ENCODE data around the gene TSGA10IP.
A peak's percentile ranks its signal among the peaks of the same experiment; 100 is the strongest.

TSGA10IP gene

DNA sequence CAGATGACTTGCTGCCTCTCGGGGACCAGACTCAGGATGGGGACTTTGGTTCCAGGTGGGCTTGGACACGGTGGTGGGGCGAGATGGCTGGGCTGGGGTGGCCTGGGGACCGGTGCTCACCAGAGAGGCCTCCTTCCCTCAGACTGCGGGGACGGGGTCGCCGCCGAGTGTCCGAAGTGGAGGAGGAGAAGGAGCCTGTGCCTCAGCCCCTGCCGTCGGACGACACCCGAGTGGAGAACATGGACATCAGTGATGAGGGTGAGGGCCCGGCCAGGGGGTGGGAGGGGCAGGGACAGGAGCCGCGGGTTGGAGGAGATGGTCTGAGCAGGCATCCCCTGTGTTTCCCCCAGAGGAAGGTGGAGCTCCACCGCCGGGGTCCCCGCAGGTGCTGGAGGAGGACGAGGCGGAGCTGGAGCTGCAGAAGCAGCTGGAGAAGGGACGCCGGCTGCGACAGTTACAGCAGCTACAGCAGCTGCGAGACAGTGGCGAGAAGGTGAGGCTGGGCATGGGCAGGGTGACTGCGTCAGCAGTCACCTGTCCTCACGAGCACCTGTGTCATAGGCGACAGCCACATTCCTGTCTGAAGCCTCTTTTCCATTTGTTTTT lies 22.2 kb downstream of the TSGA10IP start:
- TF ChIP-seq, protein P1, sequence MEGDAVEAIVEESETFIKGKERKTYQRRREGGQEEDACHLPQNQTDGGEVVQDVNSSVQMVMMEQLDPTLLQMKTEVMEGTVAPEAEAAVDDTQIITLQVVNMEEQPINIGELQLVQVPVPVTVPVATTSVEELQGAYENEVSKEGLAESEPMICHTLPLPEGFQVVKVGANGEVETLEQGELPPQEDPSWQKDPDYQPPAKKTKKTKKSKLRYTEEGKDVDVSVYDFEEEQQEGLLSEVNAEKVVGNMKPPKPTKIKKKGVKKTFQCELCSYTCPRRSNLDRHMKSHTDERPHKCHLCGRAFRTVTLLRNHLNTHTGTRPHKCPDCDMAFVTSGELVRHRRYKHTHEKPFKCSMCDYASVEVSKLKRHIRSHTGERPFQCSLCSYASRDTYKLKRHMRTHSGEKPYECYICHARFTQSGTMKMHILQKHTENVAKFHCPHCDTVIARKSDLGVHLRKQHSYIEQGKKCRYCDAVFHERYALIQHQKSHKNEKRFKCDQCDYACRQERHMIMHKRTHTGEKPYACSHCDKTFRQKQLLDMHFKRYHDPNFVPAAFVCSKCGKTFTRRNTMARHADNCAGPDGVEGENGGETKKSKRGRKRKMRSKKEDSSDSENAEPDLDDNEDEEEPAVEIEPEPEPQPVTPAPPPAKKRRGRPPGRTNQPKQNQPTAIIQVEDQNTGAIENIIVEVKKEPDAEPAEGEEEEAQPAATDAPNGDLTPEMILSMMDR (conservative IDR thresholded peaks at IDR 0.05): no peak
- H3K27ac ChIP-seq: no peak overlapping the region

DNA sequence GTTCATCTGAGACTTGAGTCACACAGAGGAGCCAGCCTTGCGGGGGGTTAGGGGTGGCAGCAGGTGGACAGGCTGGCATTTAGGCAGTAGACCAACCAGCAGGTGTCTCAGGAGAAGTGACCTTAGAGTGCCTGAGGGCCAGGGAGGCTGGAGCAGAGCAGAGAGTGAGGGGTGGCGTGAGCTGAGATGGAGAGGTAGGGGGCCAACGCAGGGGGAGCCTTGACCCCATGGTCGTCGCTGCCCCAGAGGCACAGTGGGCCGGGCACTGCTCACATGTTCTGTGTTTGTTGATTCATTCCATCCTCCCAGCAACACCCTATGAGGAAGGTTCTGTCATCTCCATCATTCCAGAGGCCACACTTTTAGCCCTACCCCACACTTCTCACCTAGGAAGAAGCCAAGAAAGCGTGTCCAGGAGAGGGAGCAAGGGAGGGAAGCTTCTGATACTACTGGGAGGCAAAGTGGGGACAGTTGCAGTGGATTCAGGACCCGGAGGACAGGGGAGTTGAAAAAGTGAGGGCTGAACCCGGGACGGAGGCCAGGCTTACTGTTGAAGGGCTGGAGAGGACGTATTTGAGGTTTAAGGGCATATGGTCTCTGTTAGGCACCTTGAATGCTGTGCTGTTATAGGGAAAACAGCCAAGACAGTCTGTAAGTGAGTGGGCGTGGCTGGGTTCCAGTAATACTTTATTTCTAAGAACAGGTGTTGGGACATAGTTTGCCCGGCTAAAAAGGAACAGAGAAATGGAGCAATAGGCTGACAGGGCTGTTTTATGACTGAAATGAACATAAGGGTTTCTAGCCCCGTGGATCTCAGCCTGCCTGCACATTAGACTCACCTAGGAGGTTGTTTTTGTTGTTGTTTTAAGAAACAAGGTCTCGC lies 23.6 kb downstream of the TSGA10IP start:
- TF ChIP-seq, protein P1 (conservative IDR thresholded peaks at IDR 0.05): 0 out of 2 replicates have a peak, but pooled peaks have one; percentile 11
- no peak overlapping the region for H3K27ac ChIP-seq

DNA sequence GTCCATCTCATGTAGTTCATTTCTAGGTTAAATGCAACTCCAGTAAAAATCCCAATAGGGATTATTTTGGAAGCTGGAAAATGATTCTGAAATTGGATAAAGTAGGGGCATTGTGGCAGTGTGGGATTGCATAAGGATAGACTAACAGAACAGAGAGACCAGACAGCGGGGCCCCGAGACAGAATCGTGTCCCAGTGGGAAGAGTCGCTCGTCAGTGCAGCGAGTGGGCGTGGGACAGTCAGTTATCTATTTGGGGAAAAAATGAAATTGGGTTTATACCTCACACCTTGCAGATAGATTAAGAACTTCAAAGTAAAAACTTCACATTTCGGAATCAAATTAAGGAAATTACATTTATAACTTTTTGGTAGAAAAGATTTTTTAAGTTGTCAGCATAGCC lies 26.8 kb downstream of the TSGA10IP start:
- TF ChIP-seq, protein P1 (conservative IDR thresholded peaks at IDR 0.05): no peak
- H3K27ac ChIP-seq: no peak overlapping the region

DNA sequence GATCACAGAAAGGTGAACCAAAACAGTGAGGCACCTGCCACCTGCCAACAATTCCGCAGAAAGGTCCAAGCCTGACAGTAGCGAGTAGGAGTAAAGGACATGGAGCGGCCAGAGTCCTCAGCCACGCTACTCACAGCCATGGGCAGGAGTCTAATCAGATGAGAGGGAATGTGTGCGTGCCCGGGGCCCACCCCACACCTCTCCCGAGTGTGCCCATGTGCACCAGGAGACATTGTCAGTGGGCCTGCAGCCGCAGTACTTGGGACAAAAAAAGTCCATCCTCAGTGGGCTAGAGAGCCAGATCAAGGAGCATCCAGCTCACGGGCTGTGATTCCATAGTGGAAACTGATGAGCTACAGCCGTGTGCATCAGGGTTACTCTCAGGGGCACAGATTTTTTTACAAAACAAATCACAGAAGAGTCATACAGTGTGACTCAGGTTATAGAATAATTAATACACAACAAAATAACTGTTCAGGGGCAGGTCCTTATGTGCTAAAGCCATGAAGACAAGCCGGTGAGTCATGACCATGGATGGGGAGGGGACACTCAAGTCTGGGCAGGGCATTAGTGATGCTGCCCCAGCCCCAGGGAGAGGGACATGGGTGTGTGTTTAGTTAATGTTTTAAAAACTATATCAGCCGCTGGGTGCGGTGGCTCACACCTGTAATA lies 28.3 kb downstream of the TSGA10IP start:
- TF ChIP-seq, protein P1 (conservative IDR thresholded peaks at IDR 0.05): no peak
- no peak overlapping the region for H3K27ac ChIP-seq

DNA sequence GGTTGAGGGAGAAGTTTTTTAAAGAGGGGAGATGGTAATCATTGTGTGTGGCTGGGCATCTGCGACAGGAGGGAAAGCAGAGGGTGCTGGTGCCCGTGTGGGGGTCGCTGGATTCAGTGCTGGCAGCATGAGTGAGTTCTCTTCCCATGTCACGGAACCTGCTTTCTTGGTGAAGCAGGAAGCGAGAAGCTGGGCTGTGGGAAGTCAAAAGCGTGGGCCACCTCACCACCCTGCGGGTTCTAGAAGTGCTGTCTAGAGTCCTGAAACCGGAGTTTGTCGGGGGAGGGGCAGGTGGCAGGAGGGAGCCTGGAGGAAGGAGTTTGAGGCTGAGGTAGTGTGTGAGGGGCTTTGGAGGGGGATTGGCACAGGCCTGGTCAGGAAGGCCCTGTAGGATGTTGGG lies 30.5 kb downstream of the TSGA10IP start:
- TF ChIP-seq, protein P1 (conservative IDR thresholded peaks at IDR 0.05): no peak

DNA sequence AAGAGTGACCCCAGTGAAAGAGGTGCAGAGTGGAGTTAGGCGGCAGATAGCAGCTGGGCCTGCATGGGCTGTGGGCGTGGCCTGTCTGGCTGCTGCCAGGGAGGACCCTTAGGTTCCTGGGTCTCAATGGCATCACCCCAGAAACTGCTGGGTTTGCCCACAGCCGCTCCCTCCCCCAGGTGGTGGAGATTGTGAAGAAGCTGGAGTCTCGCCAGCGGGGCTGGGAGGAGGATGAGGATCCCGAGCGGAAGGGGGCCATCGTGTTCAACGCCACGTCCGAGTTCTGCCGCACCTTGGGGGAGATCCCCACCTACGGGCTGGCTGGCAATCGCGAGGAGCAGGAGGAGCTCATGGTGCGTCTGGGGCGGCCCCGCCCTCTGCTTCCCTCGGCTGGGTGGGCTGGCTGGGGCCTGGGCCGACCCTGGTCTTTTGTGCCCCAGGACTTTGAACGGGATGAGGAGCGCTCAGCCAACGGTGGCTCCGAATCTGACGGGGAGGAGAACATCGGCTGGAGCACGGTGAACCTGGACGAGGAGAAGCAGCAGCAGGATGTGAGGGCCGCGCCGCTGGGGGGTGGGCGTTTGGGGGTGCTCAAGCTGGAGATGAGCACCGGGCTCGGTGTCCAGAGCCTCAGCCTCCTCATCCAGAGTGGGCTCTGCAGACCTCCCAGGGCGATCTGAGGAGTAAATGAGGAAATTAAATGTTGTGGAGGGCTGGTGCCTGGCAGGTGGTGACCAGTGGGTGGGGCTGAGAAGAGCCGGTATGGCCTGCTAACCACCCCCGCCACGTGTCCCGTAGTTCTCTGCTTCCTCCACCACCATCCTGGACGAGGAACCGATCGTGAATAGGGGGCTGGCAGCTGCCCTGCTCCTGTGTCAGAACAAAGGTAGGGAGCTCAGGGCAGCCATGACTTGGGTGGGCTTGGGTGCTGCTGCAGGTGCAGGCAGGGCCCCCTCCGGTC lies 31.2 kb downstream of the TSGA10IP start:
- no peak overlapping the region for H3K27ac ChIP-seq
- TF ChIP-seq, protein P1 (conservative IDR thresholded peaks at IDR 0.05): no peak

More for the DNA sequence above, 30.5 kb downstream of the TSGA10IP start:
- no peak overlapping the region for H3K27ac ChIP-seq

Measured in VCaP (cell line).